HepG2 (cell line): Measurements from ENCODE around the gene RSAD2. TPM values are rescaled to one million over a fixed set of nuclear protein-coding genes. Genes with fewer than 3 reads are reported as not detected.

Source experiments
- ATAC-seq: fragments of 200-7000 bp; cut with Tn5 transposase; 3 replicates; pipeline ENCODE4 v1.9.1; 2020; ENCODE audit warnings: mild to moderate bottlenecking, moderate library complexity
- BruUV-seq: library from RNA; stranded (reverse); fragments of 400-500 nt; replicated peaks from 2 replicates; lab custom pipeline; 2021; lab: Mats Ljungman, UMichigan
- CTCF ChIA-PET: fragments of 300-600 bp; formaldehyde crosslinking; extraction: SDS; loops from one replicate; lab custom pipeline; 2021; ENCODE audit warnings: low total read pairs, inconsistent platforms, low intra/inter-chr PET ratio; lab: Yijun Ruan, JAX
- POLR2A ChIA-PET: fragments of 350-600 bp; sonication (Branson Sonifier 250); formaldehyde crosslinking; loops from one replicate; lab custom pipeline; 2020; ENCODE audit warnings: antibody characterized with exemption, inconsistent platforms; lab: Yijun Ruan, JAX
- DNase-seq: peaks from one replicate; pipeline ENCODE4 v3.0.0-alpha.2; 2015; ENCODE audit warnings: low spot score
- FAIRE-seq: peaks from 3 replicates; lab custom pipeline; 2011; peaks lifted over from hg19 to GRCh38; lab: Jason Lieb, UNC
- H2AFZ ChIP-seq: one replicate; pipeline ENCODE4 v1.6.1; 2011; ENCODE audit warnings: low read length, inconsistent platforms
- H3K27ac ChIP-seq: fragments of 300-600 bp; 3 replicates; pipeline ENCODE4 v1.8.0; 2011; ENCODE audit warnings: mixed run types, mild to moderate bottlenecking, mixed read lengths, low read length, inconsistent platforms; ENCODE audit not compliant: insufficient read depth; ENCODE audit errors: extremely low read length
- H3K27me3 ChIP-seq, 2 experiments: fragments of 200-600 bp in 1 of 2; 2 replicates in 1 of 2; 3 replicates in 1 of 2; pipeline versions ENCODE4 v1.6.0 to v1.8.0; 2011; ENCODE audit warnings: low read length in 2 of 2, mild to moderate bottlenecking in 2 of 2, moderate library complexity in 2 of 2, inconsistent platforms in 1 of 2; ENCODE audit not compliant: insufficient read depth in 2 of 2, control insufficient read depth in 1 of 2
- H3K36me3 ChIP-seq, 2 experiments: fragments of 200-600 bp in 1 of 2; replicated peaks in 1 of 2; 2 replicates in 1 of 2; 3 replicates in 1 of 2; pipeline versions ENCODE4 v1.5.1 to v1.8.0; 2011; ENCODE audit warnings: low read length in 2 of 2, inconsistent platforms in 1 of 2; ENCODE audit not compliant: insufficient read depth in 2 of 2, control insufficient read depth in 1 of 2
- H3K4me1 ChIP-seq: 2 replicates; pipeline ENCODE4 v1.5.1; 2012; ENCODE audit warnings: low read length, inconsistent platforms; ENCODE audit not compliant: insufficient read depth
- H3K4me2 ChIP-seq: 2 replicates; pipeline ENCODE4 v1.6.0; 2011; ENCODE audit warnings: low read depth, low read length, inconsistent platforms
- H3K4me3 ChIP-seq, 3 experiments: fragments of 200-600 bp in 1 of 3; sonication (generic), shearing (Covaris generic) in 1 of 3; replicated peaks in 1 of 3; 2 replicates each; pipeline ENCODE4 v1.5.1; 2011 to 2016; ENCODE audit warnings: low read length in 3 of 3, inconsistent platforms in 2 of 3, low read depth in 2 of 3, mild to moderate bottlenecking in 2 of 3, control low read depth in 1 of 3, mixed read lengths in 1 of 3; ENCODE audit not compliant: insufficient read depth in 1 of 3
- H3K79me2 ChIP-seq: one replicate; pipeline ENCODE4 v1.6.1; 2011; ENCODE audit warnings: low read length, inconsistent platforms; ENCODE audit not compliant: insufficient read depth
- H3K9ac ChIP-seq: 2 replicates; pipeline ENCODE4 v1.6.0; 2011; ENCODE audit warnings: mild to moderate bottlenecking, low read depth, low read length, inconsistent platforms; ENCODE audit not compliant: insufficient read depth
- H3K9me3 ChIP-seq: 2 replicates; pipeline ENCODE4 v1.5.1; 2012; ENCODE audit warnings: mild to moderate bottlenecking, low read length
- H4K20me1 ChIP-seq: 2 replicates; pipeline ENCODE4 v1.6.0; 2011; ENCODE audit warnings: inconsistent platforms, mild to moderate bottlenecking, low read length, moderate library complexity; ENCODE audit not compliant: insufficient read depth
- GLMP ChIP-seq: sonication (generic); formaldehyde crosslinking; IDR thresholded peaks from 2 replicates; pipeline ENCODE4 v1.9.0; 2021; ENCODE audit warnings: missing genetic modification reagents, mild to moderate bottlenecking, borderline replicate concordance
- HMGA1 ChIP-seq: sonication (generic); formaldehyde crosslinking; conservative IDR thresholded peaks from 2 replicates; pipeline ENCODE4 v1.4.0; 2020; ENCODE audit warnings: missing genetic modification reagents
- MAZ ChIP-seq, 2 experiments: sonication (generic) in 1 of 2; formaldehyde crosslinking in 1 of 2; IDR thresholded peaks; 2 replicates each; pipeline versions ENCODE4 v1.5.0 to v1.6.1; 2012 to 2020; ENCODE audit warnings: low read depth in 2 of 2, mild to moderate bottlenecking in 2 of 2, borderline replicate concordance in 1 of 2, improper control_type of control experiment in 1 of 2, low read length in 1 of 2, missing genetic modification reagents in 1 of 2, moderate library complexity in 1 of 2
- NFKB2 ChIP-seq: sonication (generic); formaldehyde crosslinking; IDR thresholded peaks from 2 replicates; pipeline ENCODE4 v1.4.0; 2020; ENCODE audit warnings: missing genetic modification reagents, borderline replicate concordance
- NR2F1 ChIP-seq, 2 experiments: fragments of 450-650 bp in 1 of 2; formaldehyde crosslinking in 1 of 2; IDR thresholded peaks; 2 replicates each; pipeline versions ENCODE4 v1.5.0 to v1.6.1; 2016 to 2020; ENCODE audit warnings: mild to moderate bottlenecking in 1 of 2, missing compliant biosample characterization in 1 of 2, missing genetic modification reagents in 1 of 2, moderate library complexity in 1 of 2
- NRL ChIP-seq: sonication (generic); formaldehyde crosslinking; IDR thresholded peaks from 2 replicates; pipeline ENCODE4 v1.5.0; 2020; ENCODE audit warnings: missing genetic modification reagents, mild to moderate bottlenecking, moderate library complexity, borderline replicate concordance
- XRCC5 ChIP-seq: fragments of 200-400 bp; formaldehyde crosslinking; optimal IDR thresholded peaks from 2 replicates; pipeline ENCODE3; 2017; ENCODE audit warnings: mild to moderate bottlenecking, low read length
- ZFP36 ChIP-seq: fragments of 150-350 bp; IDR thresholded peaks from 2 replicates; pipeline ENCODE4 v1.6.1; 2018; ENCODE audit warnings: borderline replicate concordance, low read length, low read depth; ENCODE audit not compliant: partially characterized antibody
- ZNF207 ChIP-seq: fragments of 450-650 bp; IDR thresholded peaks from 2 replicates; pipeline ENCODE4 v1.6.1; 2016; ENCODE audit warnings: antibody characterized with exemption, borderline replicate concordance
- ZNF230 ChIP-seq: sonication (generic); formaldehyde crosslinking; IDR thresholded peaks from 2 replicates; pipeline ENCODE4 v1.4.0; 2020; ENCODE audit warnings: mild to moderate bottlenecking, missing genetic modification reagents
- ZNF451 ChIP-seq: sonication (generic); formaldehyde crosslinking; IDR thresholded peaks from 2 replicates; pipeline ENCODE4 v1.5.0; 2020; ENCODE audit warnings: mild to moderate bottlenecking, missing genetic modification reagents
- ZNF512 ChIP-seq: sonication (generic); formaldehyde crosslinking; IDR thresholded peaks from 2 replicates; pipeline ENCODE4 v1.4.0; 2020; ENCODE audit warnings: mild to moderate bottlenecking, missing genetic modification reagents
- ZNF530 ChIP-seq: sonication (generic); formaldehyde crosslinking; IDR thresholded peaks from 2 replicates; pipeline ENCODE4 v1.5.0; 2020; ENCODE audit warnings: low read depth, mild to moderate bottlenecking, missing genetic modification reagents
- ZNF564 ChIP-seq: sonication (generic); formaldehyde crosslinking; IDR thresholded peaks from 2 replicates; pipeline ENCODE4 v1.8.1; 2023; ENCODE audit warnings: mild to moderate bottlenecking, missing genetic modification reagents
- ZNF687 ChIP-seq: sonication (generic); formaldehyde crosslinking; IDR thresholded peaks from 2 replicates; pipeline ENCODE4 v1.5.1; 2020; ENCODE audit warnings: mild to moderate bottlenecking, missing genetic modification reagents, moderate library complexity
- ZNF7 ChIP-seq: IDR thresholded peaks from 2 replicates; pipeline ENCODE4 v1.6.1; 2016; ENCODE audit warnings: missing biosample characterization, missing genetic modification reagents
- ZNF75D ChIP-seq: sonication (generic); formaldehyde crosslinking; IDR thresholded peaks from 2 replicates; pipeline ENCODE4 v1.8.1; 2023; ENCODE audit warnings: missing genetic modification reagents, mild to moderate bottlenecking, borderline replicate concordance
- ZSCAN30 ChIP-seq: sonication (generic); formaldehyde crosslinking; IDR thresholded peaks from 2 replicates; pipeline ENCODE4 v1.5.0; 2020; ENCODE audit warnings: mild to moderate bottlenecking, missing genetic modification reagents
- WGBS: methylation state at CpG from one replicate; pipeline ENCODE4 v1.1.6; 2017; ENCODE audit warnings: low lambda C conversion rate; 5-methylcytosine and 5-hydroxymethylcytosine counted together
- in situ Hi-C: cut with HindIII; loops from 2 replicates; pipeline ENCODE4 v1.10.0; 2017; ENCODE audit warnings: low pct_unique_long_range_greater_than_20kb; ENCODE audit not compliant: extremely low pct_ligation_motif_present
- intact Hi-C: fragments of 100-400 bp; cut with micrococcal nuclease; formaldehyde crosslinking; loops from one replicate; pipeline ENCODE4 v1.10.0; 2022; ENCODE audit not compliant: unreplicated experiment
- polyA plus RNA-seq, 8 experiments: library from polyadenylated mRNA; depleted of rRNA in 3 of 8; stranded (reverse) in 7 of 8; unstranded in 1 of 8; fragments of >200 nt; fragmentation: Illumina TruSeq in 4 of 8; extraction: Trizol in 4 of 8; gene quantifications; 2 replicates each; pipeline versions ENCODE4 v1.2.1 to v1.2.3, GENCODE V29; 2011 to 2016; ENCODE audit warnings: low read depth in 4 of 8, missing spikeins in 1 of 8, mixed read lengths in 1 of 8; ENCODE audit not compliant: insufficient read depth in 1 of 8
- total RNA-seq, 5 experiments: library from RNA; depleted of rRNA; stranded (reverse); fragments of >200 nt; fragmentation: Illumina TruSeq; extraction: Trizol; gene quantifications; 2 replicates each; pipeline ENCODE4 v1.2.3, GENCODE V29; 2016; ENCODE audit warnings: low read depth in 1 of 5

Gene RSAD2
- total and polyA plus RNA-seq, 2 of the 13 experiments (the other 11 are each of a cell fraction or from before 2014, with no cell fraction given), result 0.11 TPM; not detected in 1

GRCh38 chr2:6927186-6927585, 49.6 kb downstream of the RSAD2 start:
- Histone ChIP-seq H3K4me1 (peaks cover 45% of the 10 kb centered on the region), H3K27ac (no peak overlapping the region), H3K4me2 (peak overlapping the region; percentile 31), H4K20me1 (no peaks in the 10 kb centered on the region; the same call in none of the 2 replicates), H3K36me3 (no peaks in the 10 kb centered on the region; a peak in 2 of 5 replicates), H3K27me3 (no peaks in the 10 kb centered on the region), H3K4me3 (no peak overlapping the region), H3K9me3 (no peaks in the 10 kb centered on the region), H3K9ac (no peak overlapping the region), H2AFZ (no peak overlapping the region), H3K79me2 (peaks cover 20% of the 10 kb centered on the region)
- DNase-seq, result no peak
- WGBS, result 41% methylated on average over 3 of the region's 3 CpGs
- peak; percentile 70 for FAIRE-seq
- peak; percentile 33 for ATAC-seq
- intact Hi-C loops (no loop called here), in situ Hi-C loops (no loop called here)
- ChIA-PET CTCF (no interaction called here), POLR2A (no interaction called here)
- BruUV-seq, result no TSS peak
- TF ChIP-seq MAZ (IDR thresholded peaks at IDR 0.05; ENCODE audit: borderline replicate concordance, low read depth, low read length), result no peak
- no peak for TF ChIP-seq MAZ (CRISPR knock-in tag; IDR thresholded peaks at IDR 0.05; ENCODE audit: low read depth)
- TF ChIP-seq ZNF564 (CRISPR knock-in tag), result no peak
- TF ChIP-seq NR2F1 (CRISPR knock-in tag; IDR thresholded peaks at IDR 0.05), result no peak
- TF ChIP-seq ZNF512 (CRISPR knock-in tag), result no peak
- no peak for TF ChIP-seq HMGA1 (CRISPR knock-in tag)
- TF ChIP-seq NFKB2 (CRISPR knock-in tag), result peak; percentile 33; the same call in 1 of the 2 replicates
- peak; percentile 28 for TF ChIP-seq ZNF687 (CRISPR knock-in tag)
- TF ChIP-seq ZSCAN30 (CRISPR knock-in tag), result no peak
- TF ChIP-seq ZFP36, result no peak
- no peak for TF ChIP-seq NRL (CRISPR knock-in tag)
- no peak for TF ChIP-seq ZNF451
- TF ChIP-seq ZNF75D, result no peak
- no peak for TF ChIP-seq GLMP (CRISPR knock-in tag)
- TF ChIP-seq ZNF7 (CRISPR knock-in tag), result no peak
- TF ChIP-seq ZNF230 (CRISPR knock-in tag), result 0 out of 2 replicates have a peak, but pooled peaks have one; percentile 28
- TF ChIP-seq XRCC5, result peak; percentile 21
- TF ChIP-seq ZNF530 (CRISPR knock-in tag), result no peak
- no peak for TF ChIP-seq ZNF207
